ENCODE results near the gene FIBP. TPM values are rescaled to one million over a fixed set of nuclear protein-coding genes. Genes with fewer than 3 reads are reported as not detected.
"Not testable (repeated sequence)": the region's sequence is repeated elsewhere in the genome, so short reads cannot be mapped to it uniquely, and the experiment has no call there.

The FIBP gene
- total RNA-seq, 2 experiments from 2014 or later = 19.1 to 19.9 TPM

GRCh38 chr11:65892661-65893317 is 4.5 kb upstream of the FIBP start:
- Mint-ChIP-seq H3K4me1 (ENCODE audit: low read depth) (peaks cover 56% of the 10 kb centered on the region), H3K27me3 (no peaks in the 10 kb centered on the region), H3K9me3 (no peaks in the 10 kb centered on the region), H3K27ac (peak overlapping the region; percentile 88), H3K36me3 (ENCODE audit: low read depth) (peaks cover 16% of the 10 kb centered on the region), H3K4me3 (peak overlapping the region; percentile 88)
- no peaks in the 10 kb centered on the region for H3K27me3 ChIP-seq (ENCODE audit: control insufficient read depth in 1 of 2, insufficient read depth in 2 of 2, low read length in 2 of 2)
- ATAC-seq (ENCODE audit: poor library complexity) (no peak), DNase-seq (no peak)
- no peak for TF ChIP-seq CTCF (IDR thresholded peaks at IDR 0.05)
- ChIA-PET POLR2A (interaction anchor here (0.6 to 5.8 kb wide), 5 partner anchors 33 to 188 kb away, joined by 3 to 34 read pairs (median 4); partner anchors contain the start of genes CFL1, KAT5 and MUS81), CTCF (interaction anchor here (0.9 to 1.7 kb wide), 4 partner anchors 8 to 113 kb away, joined by 3 to 4 read pairs (median 4); partner anchors contain the start of gene MUS81)
- no peak overlapping the region for H3K4me3 ChIP-seq (ENCODE audit: low read length)
- H3K27ac ChIP-seq (ENCODE audit: low read depth in 1 of 2, low read length in 2 of 2) = peak overlapping the region; percentile 11 to 60
- intact Hi-C loops (cut with DNase I, micrococcal nuclease) = no loop called here
- no peaks in the 10 kb centered on the region for H3K9me3 ChIP-seq (ENCODE audit: control insufficient read depth in 1 of 2, insufficient read depth in 1 of 2, low read length in 2 of 2)
- peaks cover 65% of the 10 kb centered on the region for H3K4me1 ChIP-seq (ENCODE audit: insufficient read depth, low read length)
- H3K36me3 ChIP-seq (ENCODE audit: insufficient read depth, low read length) = no peaks in the 10 kb centered on the region

- CTCF ChIA-PET = interaction anchor here (0.9 to 1.7 kb wide), 5 partner anchors 8 to 180 kb away, joined by 3 to 4 read pairs (median 4); partner anchors contain the start of genes KAT5 and MUS81
- ATAC-seq (ENCODE audit: poor library complexity); H3K27me3 ChIP-seq (ENCODE audit: control insufficient read depth in 1 of 2, insufficient read depth in 2 of 2, low read length in 2 of 2); H3K9me3 Mint-ChIP-seq; H3K36me3 ChIP-seq (ENCODE audit: insufficient read depth, low read length); H3K9me3 ChIP-seq (ENCODE audit: control insufficient read depth in 1 of 2, insufficient read depth in 1 of 2, low read length in 2 of 2); intact Hi-C loops (cut with DNase I, micrococcal nuclease); H3K27me3 Mint-ChIP-seq: not testable (repeated sequence)
- peak overlapping the region; percentile 78 for H3K4me3 ChIP-seq (ENCODE audit: low read length)
- Mint-ChIP-seq H3K4me3 (peak overlapping the region; percentile 88), H3K27ac (peak overlapping the region; percentile 88), H3K36me3 (ENCODE audit: low read depth) (peaks cover 16% of the 10 kb centered on the region), H3K4me1 (ENCODE audit: low read depth) (peaks cover 59% of the 10 kb centered on the region)
- peak overlapping the region in 1 of 2 donors; percentile 58 for H3K27ac ChIP-seq (ENCODE audit: low read depth in 1 of 2, low read length in 2 of 2)
- POLR2A ChIA-PET = interaction anchor here (1.2 to 5.8 kb wide), 6 partner anchors 12 to 181 kb away, joined by 4 to 104 read pairs (median 24); partner anchors contain the start of genes C11orf68, CFL1, CTSW and DRAP1
- peak in 2 of 14 experiments; percentile 42 to 50 for DNase-seq
- peaks cover 71% of the 10 kb centered on the region for H3K4me1 ChIP-seq (ENCODE audit: insufficient read depth, low read length)
Observed at GRCh38 chr11:65892137-65892540, 3.9 kb upstream of the FIBP start.

GRCh38 chr11:65891219-65892136 is 3.2 kb upstream of the FIBP start:
- ATAC-seq (ENCODE audit: poor library complexity) (no peak), DNase-seq (peak in 3 of 14 experiments; percentile 42 to 58 (median 51))
- ChIA-PET CTCF (interaction anchor here (1.0 to 5.2 kb wide), 16 partner anchors 7 to 421 kb away, joined by 3 to 80 read pairs (median 4); partner anchors contain the start of genes AP5B1, CFL1, FOSL1 and KAT5), POLR2A (interaction anchor here (0.7 to 5.8 kb wide), 37 partner anchors 9 to 795 kb away, joined by 3 to 248 read pairs (median 8); partner anchors contain the start of genes AP5B1, BANF1, C11orf68 and CFL1)
- Mint-ChIP-seq H3K4me3 (peak overlapping the region; percentile 88), H3K4me1 (ENCODE audit: low read depth) (peaks cover 64% of the 10 kb centered on the region), H3K9me3 (no peaks in the 10 kb centered on the region), H3K27ac (peak overlapping the region; percentile 95), H3K27me3 (no peaks in the 10 kb centered on the region), H3K36me3 (ENCODE audit: low read depth) (peaks cover 20% of the 10 kb centered on the region)
- Histone ChIP-seq H3K27ac (ENCODE audit: low read depth in 1 of 2, low read length in 2 of 2) (peak overlapping the region; percentile 58 to 88), H3K4me1 (ENCODE audit: insufficient read depth, low read length) (peaks cover 72% of the 10 kb centered on the region), H3K36me3 (ENCODE audit: insufficient read depth, low read length) (no peaks in the 10 kb centered on the region), H3K27me3 (ENCODE audit: control insufficient read depth in 1 of 2, insufficient read depth in 2 of 2, low read length in 2 of 2) (no peaks in the 10 kb centered on the region), H3K4me3 (ENCODE audit: low read length) (peak overlapping the region; percentile 78), H3K9me3 (ENCODE audit: control insufficient read depth in 1 of 2, insufficient read depth in 1 of 2, low read length in 2 of 2) (no peaks in the 10 kb centered on the region)
- peak; percentile 8 for TF ChIP-seq CTCF (IDR thresholded peaks at IDR 0.05)
- intact Hi-C loops (cut with DNase I, micrococcal nuclease) = no loop called here
